CD4-positive, alpha-beta T cell treated with Interleukin-2 at 100 ng/mL for 4 hours (primary cell): ENCODE results near the gene NGRN.
"Not testable (repeated sequence)": the region's sequence is repeated elsewhere in the genome, so short reads cannot be mapped to it uniquely, and the experiment has no call there.

Experiments used
- DNase-seq: peaks from one replicate; pipeline ENCODE4 v3.0.0-alpha.2; 2020; ENCODE audit warnings: low spot score

The NGRN gene

DNA sequence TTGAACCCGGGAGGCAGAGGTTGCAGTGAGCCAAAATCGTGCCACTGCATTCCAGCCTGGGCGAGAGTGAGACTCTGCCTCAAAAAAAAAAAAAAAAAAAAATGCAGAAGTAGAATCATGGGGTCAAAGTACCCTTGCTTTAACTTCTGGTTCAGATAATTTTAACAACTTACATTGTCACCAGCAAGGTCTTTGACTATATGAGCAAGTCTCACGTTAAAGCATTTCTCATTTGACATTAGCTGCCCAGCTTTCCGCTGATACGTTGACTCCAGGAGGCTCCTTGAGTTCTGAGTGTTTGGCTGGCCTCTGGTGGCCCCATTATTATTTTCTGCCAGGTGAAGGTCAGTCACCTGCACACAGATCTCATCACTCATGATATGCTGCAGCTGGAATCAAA, 16.2 kb downstream of the NGRN start:
- DNase-seq, result not testable (repeated sequence)

- peak; percentile 54 for DNase-seq
These were observed 21.2 kb downstream of the NGRN start for GRCh38 chr15:90286678-90287077.

- no peak for DNase-seq
These were observed 21.6 kb downstream of the NGRN start for GRCh38 chr15:90287101-90287500.

GRCh38 chr15:90287946-90288345, 22.5 kb downstream of the NGRN start:
- DNase-seq, result no peak

DNA sequence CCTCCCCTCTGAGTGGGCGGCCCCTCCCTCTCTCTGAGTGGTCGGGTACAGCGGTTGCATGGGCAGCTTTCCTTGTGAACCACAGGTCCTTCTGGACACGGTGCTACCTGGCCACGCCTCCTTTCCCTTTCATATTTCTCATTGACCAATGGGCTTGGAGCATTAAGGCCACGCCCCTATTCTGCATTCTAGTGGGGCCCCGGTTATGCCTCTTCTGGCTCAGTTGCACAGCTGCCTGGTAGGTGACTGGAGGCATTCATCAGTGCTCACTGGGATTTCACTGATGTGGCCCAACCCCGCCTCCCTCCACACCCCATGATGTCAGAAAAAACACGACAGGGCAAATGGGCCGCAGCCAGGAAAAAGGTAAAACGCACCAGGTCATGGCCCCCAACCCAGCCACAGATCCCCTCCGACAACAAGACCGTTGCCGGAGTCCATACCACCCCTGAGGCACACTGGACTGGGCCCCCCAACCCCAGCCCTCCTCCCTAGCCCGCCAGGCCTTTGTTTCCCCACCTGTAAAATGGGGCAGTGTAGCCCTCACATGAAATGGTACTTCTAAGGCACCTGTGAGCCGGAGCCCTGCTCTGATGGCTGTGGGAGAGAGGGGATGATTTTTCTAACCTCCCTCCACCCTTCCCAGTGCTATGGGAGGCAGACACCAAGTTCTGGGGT, 26.3 kb downstream of the NGRN start:
- no peak for DNase-seq

GRCh38 chr15:90293040-90293810, 27.8 kb downstream of the NGRN start:
- DNase-seq, result peak; percentile 75

- DNase-seq, result no peak
These were observed 28.7 kb downstream of the NGRN start for GRCh38 chr15:90294159-90294558.

DNA sequence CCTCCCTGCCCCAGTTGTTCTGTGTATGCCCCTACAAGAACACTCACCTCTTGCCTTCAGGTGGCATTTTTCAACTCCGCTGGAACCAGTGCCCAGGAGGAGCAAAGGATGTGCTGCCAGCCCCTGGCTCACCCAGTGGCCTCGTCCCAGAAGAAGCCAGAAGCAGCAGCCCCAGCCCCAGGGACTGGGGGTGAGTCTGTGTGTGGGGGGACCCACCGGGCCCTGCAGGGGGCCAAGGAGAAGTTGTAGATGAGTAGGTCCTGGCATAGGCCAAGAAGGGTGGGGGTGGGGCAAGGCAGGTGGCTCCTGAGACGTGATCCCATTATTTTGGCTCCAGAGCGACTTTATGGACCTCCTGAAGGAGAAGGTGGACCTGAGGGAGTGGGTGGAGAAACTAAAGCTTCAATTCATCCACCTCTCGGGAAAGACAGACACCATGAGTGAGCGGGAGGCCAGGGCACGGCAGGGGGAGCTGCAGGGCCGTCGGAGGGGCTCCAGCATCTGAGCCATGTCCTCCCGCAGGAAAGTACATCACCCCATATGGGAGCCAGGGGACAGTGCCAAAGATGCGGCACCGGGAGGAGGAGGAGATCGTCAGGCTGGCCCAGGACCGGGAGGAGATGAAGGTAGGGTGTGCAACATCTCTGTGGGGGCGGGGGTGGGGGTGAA, 29.3 kb downstream of the NGRN start:
- no peak for DNase-seq

GRCh38 chr15:90295270-90295648, 29.8 kb downstream of the NGRN start:
- DNase-seq, result no peak

DNA sequence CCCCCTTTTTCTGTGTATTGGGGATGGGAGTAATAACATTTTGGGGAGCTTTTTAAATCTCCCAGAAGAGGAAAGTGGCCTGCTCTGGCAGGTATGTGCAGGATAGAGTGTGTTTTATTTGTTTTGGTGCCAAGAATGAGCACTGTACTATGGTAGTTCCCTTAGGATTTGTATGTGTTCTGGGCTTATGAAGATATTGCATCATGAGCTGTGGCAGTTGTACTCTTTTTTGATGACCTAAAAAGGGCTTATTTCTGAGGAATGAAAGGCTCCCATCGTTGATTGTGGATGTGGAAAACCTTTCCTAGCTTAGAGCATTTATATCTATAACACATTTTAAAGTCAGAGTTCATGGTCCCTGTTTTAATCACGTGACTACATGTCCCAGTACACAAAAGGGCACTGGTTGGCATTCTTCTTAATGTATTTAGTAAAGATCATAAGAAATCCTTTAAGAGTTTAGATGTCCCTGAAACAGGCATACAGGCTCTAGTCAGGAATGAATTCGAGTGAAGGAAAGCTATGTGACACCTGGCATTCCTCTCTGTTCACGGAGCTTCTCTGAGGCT, 30.9 kb downstream of the NGRN start:
- DNase-seq, result not testable (repeated sequence)

DNA sequence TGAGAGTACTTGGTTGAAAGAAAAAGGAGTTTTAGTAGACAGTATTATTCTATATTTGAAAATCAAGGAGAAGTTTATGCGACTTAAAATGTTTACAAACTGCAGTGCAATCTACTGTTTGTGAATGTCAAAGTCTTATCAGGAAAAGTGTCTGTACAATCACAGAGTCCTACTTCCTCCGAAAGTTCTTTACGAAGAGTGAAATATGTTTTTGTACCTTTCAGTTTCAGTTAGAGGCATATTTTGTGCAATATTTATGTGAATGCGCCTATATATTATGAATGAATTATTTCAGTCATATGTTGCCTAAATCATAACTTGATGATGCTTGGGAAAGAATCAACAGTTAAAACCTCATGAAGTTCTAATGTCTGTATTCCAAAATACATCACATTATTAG, 31.5 kb downstream of the NGRN start:
- DNase-seq, result no peak

GRCh38 chr15:90300541-90300940, 35.1 kb downstream of the NGRN start:
- no peak for DNase-seq

GRCh38 chr15:90300988-90301706, 35.7 kb downstream of the NGRN start:
- peak; percentile 60 for DNase-seq

DNA sequence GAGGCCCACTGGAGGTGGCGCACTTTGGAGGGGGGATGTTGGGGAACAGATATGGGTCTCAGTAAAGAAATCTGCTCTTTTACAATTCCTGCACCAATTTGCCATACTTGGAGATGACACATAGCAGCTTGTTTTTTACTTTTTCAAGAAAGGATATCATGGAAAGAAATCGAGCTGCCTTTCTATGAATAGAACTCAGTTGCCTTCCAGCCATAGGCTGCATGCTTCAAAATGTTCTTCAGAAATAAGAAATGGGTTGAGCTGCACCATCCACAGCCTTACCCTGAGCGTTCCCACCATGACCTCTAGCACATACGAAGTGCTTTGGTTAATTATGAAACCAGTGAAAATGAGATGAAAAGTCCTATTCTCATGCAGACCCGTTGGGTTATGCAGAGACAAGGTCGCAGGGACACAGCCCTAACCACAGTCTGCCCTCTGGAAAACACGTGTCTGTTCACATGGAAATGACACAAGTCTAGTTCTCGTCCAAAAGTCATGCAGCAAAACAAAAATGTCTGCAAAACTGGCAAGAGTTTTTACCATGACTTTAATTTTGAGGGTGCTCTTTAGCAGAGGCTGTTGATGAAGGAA, 36.3 kb downstream of the NGRN start:
- no peak for DNase-seq

DNA sequence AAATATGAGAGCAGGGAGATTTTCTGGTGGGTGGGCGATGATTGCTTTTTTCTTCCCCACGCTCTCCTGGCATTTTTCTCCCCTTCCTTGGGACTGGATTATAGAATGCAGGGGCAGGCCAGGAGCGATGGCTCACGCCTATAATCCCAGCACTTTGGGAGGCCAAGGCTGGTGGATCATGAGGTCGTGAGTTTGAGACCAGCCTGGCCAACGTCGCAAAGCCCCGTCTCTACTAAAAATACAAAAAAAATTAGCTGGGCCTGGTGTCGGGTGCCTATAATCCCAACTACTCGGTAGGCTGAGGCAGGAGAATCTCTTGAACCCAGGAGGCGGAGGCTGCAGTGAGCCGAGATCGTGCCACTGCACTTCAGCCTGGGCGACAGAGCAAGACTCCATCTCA, 39.9 kb downstream of the NGRN start:
- not testable (repeated sequence) for DNase-seq

DNA sequence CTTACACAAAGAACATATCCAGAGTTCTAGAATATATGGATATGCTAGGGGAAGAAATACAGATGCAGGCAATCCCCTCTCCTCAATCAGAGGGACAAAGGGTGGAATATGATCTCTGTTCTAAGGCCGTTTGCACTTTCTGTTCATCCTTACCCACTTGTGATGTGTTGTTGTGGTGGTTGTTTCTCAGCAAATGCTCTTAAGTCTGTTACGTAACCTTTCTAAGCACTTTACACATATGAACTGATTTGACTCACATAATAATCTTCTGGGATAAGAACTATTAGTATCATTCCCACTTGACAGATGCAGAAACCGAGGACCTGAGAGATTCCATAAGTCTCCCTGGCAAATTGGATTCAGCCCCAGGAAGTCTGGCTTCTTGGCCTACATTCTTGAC, 40.5 kb downstream of the NGRN start:
- DNase-seq, result no peak

GRCh38 chr15:90306560-90306959, 41.1 kb downstream of the NGRN start:
- DNase-seq, result peak; percentile 40

- no peak for DNase-seq
These were observed 42.2 kb downstream of the NGRN start for GRCh38 chr15:90307661-90308060.

DNA sequence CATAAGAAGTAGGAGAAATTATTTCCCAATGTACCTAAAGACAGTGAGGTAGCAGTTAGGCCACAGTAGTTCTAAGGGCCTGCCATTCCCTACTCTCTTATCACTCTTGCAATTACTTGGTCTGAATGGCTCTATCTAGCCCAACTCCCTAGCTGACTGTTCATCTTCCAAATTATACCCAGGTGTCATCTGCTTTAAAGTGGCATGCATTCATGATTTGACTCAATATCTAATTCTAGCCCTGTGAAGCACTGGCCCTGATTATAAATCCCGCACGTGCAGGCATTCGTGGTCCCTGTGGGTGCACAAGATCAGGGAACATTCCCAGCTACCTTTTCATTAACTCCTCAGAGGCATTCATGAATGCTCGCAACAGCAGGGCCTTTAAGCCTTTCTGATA, 43.5 kb downstream of the NGRN start:
- DNase-seq, result no peak

- no peak for DNase-seq
These were observed 50.0 kb downstream of the NGRN start for GRCh38 chr15:90315278-90315982.

GRCh38 chr15:90316139-90316538, 50.7 kb downstream of the NGRN start:
- DNase-seq, result no peak
